Heart left ventricle (tissue), 16 donors: Measurements from ENCODE around the gene DRD5. TPM values are rescaled to one million over a fixed set of nuclear protein-coding genes. Genes with fewer than 3 reads are reported as not detected.

Source experiments
- ATAC-seq, 4 donors: fragments of 200-7000 bp; cut with Tn5 transposase; one replicate each; pipeline ENCODE4 v1.9.1; 2020 to 2022; ENCODE audit warnings: moderate library complexity in 4 of 4, mild to moderate bottlenecking in 3 of 4, moderate number of reproducible peaks in 1 of 4
- DNase-seq, 5 donors: peaks; one replicate each; pipeline ENCODE4 v3.0.0-alpha.2; 2020
- H3K27ac ChIP-seq, 12 donors: fragments of 200-600 bp; sonication (generic) in 4 of 12; one replicate each; pipeline versions ENCODE4 v1.5.0 to v1.8.0; 2016 to 2022; ENCODE audit warnings: mild to moderate bottlenecking in 2 of 12
- H3K27me3 ChIP-seq, 9 donors: fragments of 200-600 bp; sonication (generic) in 2 of 9; one replicate each; pipeline versions ENCODE4 v1.5.1 to v1.8.0; 2016 to 2022; ENCODE audit warnings: mild to moderate bottlenecking in 3 of 9
- H3K36me3 ChIP-seq, 9 donors: fragments of 200-600 bp; sonication (generic) in 2 of 9; one replicate each; pipeline versions ENCODE4 v1.5.0 to v1.8.0; 2018 to 2022; ENCODE audit warnings: mild to moderate bottlenecking in 2 of 9
- H3K4me1 ChIP-seq, 12 donors: fragments of 200-600 bp; sonication (generic) in 4 of 12; one replicate each; pipeline versions ENCODE4 v1.5.0 to v1.8.0; 2016 to 2022; ENCODE audit warnings: mild to moderate bottlenecking in 3 of 12
- H3K4me3 ChIP-seq, 12 donors: fragments of 200-600 bp; sonication (generic) in 4 of 12; one replicate each; pipeline versions ENCODE4 v1.5.0 to v1.8.0; 2017 to 2022; ENCODE audit warnings: mild to moderate bottlenecking in 9 of 12, moderate library complexity in 4 of 12
- H3K9me3 ChIP-seq, 12 donors: fragments of 200-600 bp; sonication (generic) in 4 of 12; one replicate each; pipeline versions ENCODE4 v1.5.0 to v1.8.0; 2016 to 2022; ENCODE audit warnings: mild to moderate bottlenecking in 1 of 12
- POLR2A ChIP-seq, 2 donors: fragments of 450-650 bp; IDR thresholded peaks; one replicate each; pipeline ENCODE4 v1.6.1; 2017; ENCODE audit warnings: antibody characterized with exemption in 2 of 2, mild to moderate bottlenecking in 2 of 2, moderate library complexity in 2 of 2
- WGBS, 4 donors: extraction: QIAGEN DNeasy Blood & Tissue Kit in 2 of 4; methylation state at CpG; one replicate each; pipeline versions ENCODE4 v1.1.5 to v1.1.7; 2013 to 2018; 5-methylcytosine and 5-hydroxymethylcytosine counted together
- intact Hi-C, 10 donors: fragments of 100-400 bp; cut with DNase I; formaldehyde crosslinking; loops; one replicate each; pipeline versions ENCODE4 v1.11.1 to v1.14.2; 2022
- polyA plus RNA-seq, 2 donors: library from polyadenylated mRNA; stranded (reverse); fragments of 200-250 nt; gene quantifications; one replicate each; pipeline ENCODE4 v1.2.3, GENCODE V29; 2013
- total RNA-seq, 9 donors: library from RNA; depleted of rRNA in 2 of 9; stranded (reverse); fragments of >200 nt in 2 of 9; fragmentation: NEBNext Ultra II Directional in 3 of 9; extraction: Animal tissue kit (Norgen Biotek cat#: 25700) in 3 of 9; gene quantifications; one replicate each; pipeline versions ENCODE4 v1.1.0 to v1.2.4, GENCODE V29; 2016 to 2023
- TF ChIP-seq, protein P1 (sequence below), 12 donors: fragments of 200-600 bp; sonication (generic) in 4 of 12; IDR thresholded peaks; one replicate each; pipeline versions ENCODE4 v1.5.0 to v1.8.0; 2018 to 2022; ENCODE audit warnings: antibody characterized with exemption in 12 of 12, mild to moderate bottlenecking in 5 of 12
- donor health status: ischemic (EF 13 %, LVEDD 7.1; RV severe dilation, severe dysfunction).
- donor health status: healthy with polysubstance abuse.
- donor health status: DM: no; HTN: yes; CAD: no.
- donor health status: DM: no; HTN: no; CAD: no.
- donor health status: ischemic (EF 25% LVEDD 6.9; RV normal size, moderate dysfunction).
- donor health status: ischemic (EF 25% LVEDD 5.7; RV mildly dilated, moderate dysfunction).
- donor health status: healthy.
- donor health status: DM: yes; HTN: yes; CAD: no.
- donor health status: ischemic (EF 35%, LVEDD 5.7; RV mildly dilated, moderate dysfunction).
- donor health status: nonischemic (EF 11% LVEDD 7.7; RV severe dilation, severe dysfunction).
- donor health status: DM: yes; HTN: yes; CAD: no.
- donor health status: PGD.
- donor health status: ischemic (EF 29% LVEDD 5.4; RV normal size, mild dysfunction).
- donor health status: nonischemic (EF 23%, LVEDD 6.1; RV moderate dilation, normal function).

DRD5 gene
- total and polyA plus RNA-seq, 11 donors: 0.08 to 0.36 (median 0.17) TPM; not detected in 7

DNA sequence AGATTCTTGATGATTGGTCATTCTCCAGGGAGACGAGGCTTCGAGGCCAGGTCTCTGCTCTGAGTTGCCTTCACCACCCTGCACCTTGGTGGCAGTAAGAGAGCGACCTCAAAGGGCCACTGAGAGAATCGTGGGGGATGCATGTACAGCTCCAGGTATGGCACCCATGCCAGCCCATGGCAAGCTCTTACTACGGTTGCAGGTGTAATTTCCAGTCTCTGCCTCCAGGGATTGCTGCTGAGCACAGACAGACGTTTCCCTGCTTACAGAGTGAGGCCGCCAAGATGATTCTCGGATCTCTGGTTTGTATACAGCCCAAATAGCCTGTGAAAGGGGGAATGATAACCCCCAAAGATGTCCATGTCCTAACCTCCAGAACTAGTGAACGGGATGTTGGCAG is 16.3 kb upstream of the DRD5 start:
- intact Hi-C loops: loop anchor here in 9 of 10 donors (2.0 to 10.0 kb wide), 9 partner anchors 132 to 780 kb away; no protein-coding TSS in a partner anchor
- no peak overlapping the region for H3K4me3 ChIP-seq
- no peaks in the 10 kb centered on the region for H3K4me1 ChIP-seq
- WGBS, 4 donors: 27 to 37% (median 33%) methylated on average over 9 of the region's 9 CpGs
- no peak for DNase-seq
- H3K27me3 ChIP-seq: no peaks in the 10 kb centered on the region
- H3K9me3 ChIP-seq: no peaks in the 10 kb centered on the region
- H3K36me3 ChIP-seq: no peaks in the 10 kb centered on the region
- no peak overlapping the region for H3K27ac ChIP-seq
- no peak for TF ChIP-seq POLR2A (IDR thresholded peaks at IDR 0.05)
- TF ChIP-seq, protein P1, sequence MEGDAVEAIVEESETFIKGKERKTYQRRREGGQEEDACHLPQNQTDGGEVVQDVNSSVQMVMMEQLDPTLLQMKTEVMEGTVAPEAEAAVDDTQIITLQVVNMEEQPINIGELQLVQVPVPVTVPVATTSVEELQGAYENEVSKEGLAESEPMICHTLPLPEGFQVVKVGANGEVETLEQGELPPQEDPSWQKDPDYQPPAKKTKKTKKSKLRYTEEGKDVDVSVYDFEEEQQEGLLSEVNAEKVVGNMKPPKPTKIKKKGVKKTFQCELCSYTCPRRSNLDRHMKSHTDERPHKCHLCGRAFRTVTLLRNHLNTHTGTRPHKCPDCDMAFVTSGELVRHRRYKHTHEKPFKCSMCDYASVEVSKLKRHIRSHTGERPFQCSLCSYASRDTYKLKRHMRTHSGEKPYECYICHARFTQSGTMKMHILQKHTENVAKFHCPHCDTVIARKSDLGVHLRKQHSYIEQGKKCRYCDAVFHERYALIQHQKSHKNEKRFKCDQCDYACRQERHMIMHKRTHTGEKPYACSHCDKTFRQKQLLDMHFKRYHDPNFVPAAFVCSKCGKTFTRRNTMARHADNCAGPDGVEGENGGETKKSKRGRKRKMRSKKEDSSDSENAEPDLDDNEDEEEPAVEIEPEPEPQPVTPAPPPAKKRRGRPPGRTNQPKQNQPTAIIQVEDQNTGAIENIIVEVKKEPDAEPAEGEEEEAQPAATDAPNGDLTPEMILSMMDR (IDR thresholded peaks at IDR 0.05): peak; percentile 8 to 62 (median 46)
- ATAC-seq: no peak

DNA sequence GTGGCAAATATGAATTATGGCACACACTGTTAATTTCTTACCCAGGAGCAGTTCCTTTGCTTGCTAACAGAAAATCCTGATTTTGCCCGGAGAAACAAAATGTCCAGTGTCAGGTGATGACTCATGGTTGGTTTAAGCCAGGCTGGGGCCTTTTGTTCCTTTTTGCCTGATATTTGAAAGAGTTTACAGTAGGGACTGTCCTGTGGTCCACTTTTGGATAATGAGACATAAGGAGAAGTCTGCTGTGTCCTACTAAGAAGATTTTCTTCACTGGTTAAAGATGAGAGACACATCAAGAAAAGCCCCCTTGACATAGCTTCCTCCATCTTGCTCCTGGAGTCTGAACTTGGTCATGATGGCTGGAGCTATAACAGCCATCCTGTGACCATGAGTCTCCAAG is 12.1 kb upstream of the DRD5 start:
- Histone ChIP-seq H3K27ac (no peak overlapping the region), H3K9me3 (no peaks in the 10 kb centered on the region), H3K36me3 (no peaks in the 10 kb centered on the region), H3K27me3 (peaks cover 0 to 2% (median 0%) of the 10 kb centered on the region in 9 donors), H3K4me3 (no peak overlapping the region), H3K4me1 (no peaks in the 10 kb centered on the region)
- TF ChIP-seq POLR2A (IDR thresholded peaks at IDR 0.05): no peak
- TF ChIP-seq, protein P1 (IDR thresholded peaks at IDR 0.05): no peak
- DNase-seq (no peak), ATAC-seq (no peak)
- intact Hi-C loops: loop anchor here in 6 of 10 donors (5.0 to 10.0 kb wide), 4 partner anchors 128 to 775 kb away; no protein-coding TSS in a partner anchor
- 71 to 83% (median 75%) methylated on average over 1 of the region's 1 CpG for WGBS, 4 donors

DNA sequence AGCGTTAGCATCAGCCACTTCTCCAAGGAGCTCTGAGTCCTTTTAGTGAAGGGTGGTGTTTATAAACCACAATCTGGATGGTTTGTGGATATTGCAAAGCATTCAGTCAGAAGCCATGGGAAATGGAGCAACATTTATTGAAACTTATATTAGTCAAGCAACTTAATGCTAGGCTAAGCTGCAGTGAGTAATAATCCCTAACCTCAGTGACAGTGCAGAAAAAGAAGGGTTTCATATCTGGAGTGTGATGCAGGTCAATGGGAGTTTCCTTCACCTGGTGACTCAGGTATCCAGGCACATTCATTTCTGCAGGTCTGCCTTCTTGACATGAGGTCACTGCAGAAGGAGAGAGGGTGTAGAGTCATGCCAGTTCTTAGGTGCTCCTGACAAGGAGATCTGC is 10.4 kb upstream of the DRD5 start:
- no peak overlapping the region for H3K27ac ChIP-seq
- TF ChIP-seq, protein P1 (IDR thresholded peaks at IDR 0.05): no peak
- TF ChIP-seq POLR2A (IDR thresholded peaks at IDR 0.05): no peak
- ATAC-seq (no peak), DNase-seq (no peak)
- peaks cover 0 to 7% (median 0%) of the 10 kb centered on the region in 9 donors for H3K27me3 ChIP-seq
- no peak overlapping the region for H3K4me3 ChIP-seq
- intact Hi-C loops: no loop called here
- H3K9me3 ChIP-seq: no peaks in the 10 kb centered on the region
- WGBS, 4 donors: 53 to 60% (median 58%) methylated on average over 1 of the region's 1 CpG
- no peaks in the 10 kb centered on the region for H3K4me1 ChIP-seq
- H3K36me3 ChIP-seq: no peaks in the 10 kb centered on the region

DNA sequence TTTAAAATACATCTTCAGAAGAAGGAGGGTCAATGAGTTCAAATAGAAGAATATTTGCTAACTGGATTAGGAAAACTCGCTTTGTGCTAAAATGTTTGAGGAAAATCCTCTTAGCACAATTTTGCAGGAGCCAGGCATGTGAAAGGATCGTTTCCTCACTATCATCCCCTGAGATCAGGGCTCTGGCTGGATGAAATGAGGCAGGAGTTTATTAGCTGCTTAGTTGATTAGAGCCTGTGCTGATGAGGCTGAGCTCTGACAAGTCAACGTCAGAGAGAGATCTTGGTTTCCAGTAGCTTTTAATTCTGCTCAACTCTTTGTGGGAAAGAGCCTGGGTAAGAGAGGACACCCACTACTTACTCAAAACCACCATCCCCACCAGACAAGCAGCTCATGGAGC is 8.0 kb upstream of the DRD5 start:
- Histone ChIP-seq H3K36me3 (no peaks in the 10 kb centered on the region), H3K27me3 (peaks cover 0 to 7% (median 0%) of the 10 kb centered on the region in 9 donors), H3K4me3 (no peak overlapping the region), H3K9me3 (no peaks in the 10 kb centered on the region), H3K4me1 (no peaks in the 10 kb centered on the region), H3K27ac (no peak overlapping the region)
- no peak for ATAC-seq
- intact Hi-C loops: no loop called here
- 31 to 48% (median 38%) methylated on average over 3 of the region's 3 CpGs for WGBS, 4 donors
- no peak for DNase-seq
- TF ChIP-seq, protein P1 (IDR thresholded peaks at IDR 0.05): no peak
- no peak for TF ChIP-seq POLR2A (IDR thresholded peaks at IDR 0.05)
